ENCODE measurements around the gene FLT4. TPM values are rescaled to one million over a fixed set of nuclear protein-coding genes. Genes with fewer than 3 reads are reported as not detected.
A peak's percentile ranks its signal among the peaks of the same experiment; 100 is the strongest.

The FLT4 gene
- total RNA-seq, 1 experiment from 2014 or later: 0.44 TPM

- ATAC-seq: peak; percentile 61; the same call in 1 of the 2 replicates
- Histone ChIP-seq H3K27ac (ENCODE audit: low read length) (no peak overlapping the region), H3K9me3 (ENCODE audit: control insufficient read depth, insufficient read depth, low read depth, low read length) (no peaks in the 10 kb centered on the region), H3K4me3 (ENCODE audit: low read depth in 2 of 2, low read length in 2 of 2) (no peak overlapping the region), H3K4me1 (ENCODE audit: control insufficient read depth, insufficient read depth, low read length) (no peaks in the 10 kb centered on the region), H3K36me3 (ENCODE audit: control insufficient read depth, insufficient read depth, low read length) (no peaks in the 10 kb centered on the region), H3K27me3 (ENCODE audit: control insufficient read depth, insufficient read depth, low read length) (no peaks in the 10 kb centered on the region)
- TF ChIP-seq CTCF (IDR thresholded peaks at IDR 0.05) (peak; percentile 92), POLR2AphosphoS5 (IDR thresholded peaks at IDR 0.05; ENCODE audit: low read depth, low read length) (no peak)
- BruUV-seq (replicated peaks): no TSS peak
- ChIA-PET POLR2A (no interaction called here), CTCF (interaction anchor here (0.8 to 1.1 kb wide), 2 partner anchors 10 to 74 kb away, joined by 3 to 5 read pairs; no protein-coding TSS in a partner anchor)
- peak; percentile 46 for DNase-seq (ENCODE audit: low read depth, low spot score)
- in situ Hi-C loops (cut with HindIII; ENCODE audit: low pct_unique_long_range_greater_than_20kb, low sequenced_read_pairs) (no loop called here), intact Hi-C loops (cut with micrococcal nuclease; ENCODE audit: unreplicated experiment) (no loop called here)
These were observed 43.7 kb downstream of the FLT4 start for GRCh38 chr5:180605554-180606214.

- no peaks in the 10 kb centered on the region for H3K27me3 ChIP-seq (ENCODE audit: control insufficient read depth, insufficient read depth, low read length)
- intact Hi-C loops (cut with micrococcal nuclease; ENCODE audit: unreplicated experiment): no loop called here
- BruUV-seq (replicated peaks): no TSS peak
- in situ Hi-C loops (cut with HindIII; ENCODE audit: low pct_unique_long_range_greater_than_20kb, low sequenced_read_pairs): no loop called here
- no peaks in the 10 kb centered on the region for H3K4me1 ChIP-seq (ENCODE audit: control insufficient read depth, insufficient read depth, low read length)
- H3K9me3 ChIP-seq (ENCODE audit: control insufficient read depth, insufficient read depth, low read depth, low read length): no peaks in the 10 kb centered on the region
- POLR2A ChIA-PET: no interaction called here
- H3K4me3 ChIP-seq (ENCODE audit: low read depth in 2 of 2, low read length in 2 of 2): no peak overlapping the region
- DNase-seq (ENCODE audit: low read depth, low spot score): no peak
- no peak for ATAC-seq
- CTCF ChIA-PET: no interaction called here
- TF ChIP-seq TCF7L2 (IDR thresholded peaks at IDR 0.05; ENCODE audit: low read depth, low read length): no peak
- TF ChIP-seq POLR2AphosphoS5 (IDR thresholded peaks at IDR 0.05; ENCODE audit: low read depth, low read length): no peak
- no peak for TF ChIP-seq REST (IDR thresholded peaks at IDR 0.05; ENCODE audit: insufficient read depth in 1 of 2, low read depth in 2 of 2, low read length in 1 of 2)
- TF ChIP-seq CTCF (IDR thresholded peaks at IDR 0.05): no peak
- TF ChIP-seq SIN3A (IDR thresholded peaks at IDR 0.05; ENCODE audit: borderline replicate concordance, insufficient read depth, low read depth, low read length): no peak
- no peaks in the 10 kb centered on the region for H3K36me3 ChIP-seq (ENCODE audit: control insufficient read depth, insufficient read depth, low read length)
- no peak overlapping the region for H3K27ac ChIP-seq (ENCODE audit: low read length)
These were observed 45.1 kb downstream of the FLT4 start for GRCh38 chr5:180604271-180604670.
